A673 (cell line): ENCODE results near the gene CFAP91.

ENCODE experiments used
- CTCF ChIP-seq: fragments of 300-800, 200-600 bp; sonication (generic); conservative IDR thresholded peaks from 2 replicates; pipeline ENCODE4 v1.5.1; 2017; ENCODE audit warnings: low read depth, mild to moderate bottlenecking, antibody characterized with exemption, low read length, moderate library complexity, mixed read lengths
- EZH2 ChIP-seq: fragments of 200-600 bp; sonication (generic); IDR thresholded peaks from 2 replicates; pipeline ENCODE4 v1.6.1; 2017; ENCODE audit warnings: borderline replicate concordance, low read depth, mild to moderate bottlenecking, mixed read lengths, antibody characterized with exemption, low read length; ENCODE audit not compliant: poor library complexity, severe bottlenecking

GRCh38 chr3:119716998-119717397 is 14.2 kb downstream of the CFAP91 start:
- TF ChIP-seq EZH2 = no peak
- no peak for TF ChIP-seq CTCF
